Calu3 (cell line): Measurements from ENCODE around the gene LTB4R2. TPM values are rescaled to one million over a fixed set of nuclear protein-coding genes. Genes with fewer than 3 reads are reported as not detected.

Experiments used
- BruUV-seq: library from RNA; stranded (reverse); fragments of 400-500 nt; replicated peaks from 2 replicates; lab custom pipeline; 2021; lab: Mats Ljungman, UMichigan
- CTCF ChIA-PET: fragments of 300-600 bp; sonication (Branson Sonifier 250); formaldehyde crosslinking; loops from one replicate; lab custom pipeline; 2022; ENCODE audit warnings: antibody characterized with exemption; lab: Charles Lee
- DNase-seq: peaks from one replicate; pipeline ENCODE4 v3.0.0; 2022
- H3K27ac Mint-ChIP-seq: one replicate; pipeline ENCODE4 v1.8.0; 2022; ENCODE audit warnings: mixed read lengths; ENCODE audit not compliant: unreplicated experiment
- H3K27me3 Mint-ChIP-seq: one replicate; pipeline ENCODE4 v1.8.0; 2022; ENCODE audit warnings: mixed read lengths; ENCODE audit not compliant: unreplicated experiment
- H3K36me3 Mint-ChIP-seq: one replicate; pipeline ENCODE4 v1.8.0; 2022; ENCODE audit warnings: mild to moderate bottlenecking, moderate library complexity, mixed read lengths; ENCODE audit not compliant: insufficient read depth, unreplicated experiment
- H3K4me1 Mint-ChIP-seq: one replicate; pipeline ENCODE4 v1.8.0; 2022; ENCODE audit warnings: mild to moderate bottlenecking, low read depth, mixed read lengths; ENCODE audit not compliant: unreplicated experiment
- H3K4me3 Mint-ChIP-seq: one replicate; pipeline ENCODE4 v1.8.0; 2022; ENCODE audit warnings: mild to moderate bottlenecking, low read depth, moderate library complexity, mixed read lengths; ENCODE audit not compliant: unreplicated experiment
- H3K9me3 Mint-ChIP-seq: one replicate; pipeline ENCODE4 v1.8.0; 2022; ENCODE audit warnings: low read depth, mixed read lengths; ENCODE audit not compliant: unreplicated experiment
- CTCF ChIP-seq: fragments of 200-600 bp; IDR thresholded peaks from one replicate; pipeline ENCODE4 v1.8.0; 2022; ENCODE audit warnings: antibody characterized with exemption; ENCODE audit not compliant: unreplicated experiment
- intact Hi-C: fragments of 100-400 bp; cut with micrococcal nuclease; formaldehyde crosslinking; loops from one replicate; pipeline ENCODE4 v1.10.0; 2022; ENCODE audit not compliant: unreplicated experiment
- total RNA-seq: library from RNA; stranded (reverse); gene quantifications from 2 replicates; pipeline ENCODE4 v1.2.3, GENCODE V29; 2022

LTB4R2 gene
- total RNA-seq, 1 experiment from 2014 or later = 19.3 TPM

- intact Hi-C loops = no loop called here
- BruUV-seq = no TSS peak
- DNase-seq = no peak
- no peaks in the 10 kb centered on the region for H3K9me3 Mint-ChIP-seq
- no peak overlapping the region for H3K4me3 Mint-ChIP-seq
- H3K27me3 Mint-ChIP-seq = peaks cover 51% of the 10 kb centered on the region
- TF ChIP-seq CTCF = no peak
- H3K4me1 Mint-ChIP-seq = peaks cover 8% of the 10 kb centered on the region
- H3K36me3 Mint-ChIP-seq = peaks cover 27% of the 10 kb centered on the region
- CTCF ChIA-PET = interaction anchor here (1.0 to 1.5 kb wide), 2 partner anchors 9 to 115 kb away, joined by 3 to 4 read pairs; partner anchors contain the start of gene CIDEB
- H3K27ac Mint-ChIP-seq = no peak overlapping the region
These were observed 6.6 kb downstream of the LTB4R2 start for GRCh38 chr14:24316597-24316950.

GRCh38 chr14:24317141-24317928 lies 7.4 kb downstream of the LTB4R2 start:
- Mint-ChIP-seq H3K36me3 (peaks cover 22% of the 10 kb centered on the region), H3K27me3 (peaks cover 59% of the 10 kb centered on the region), H3K9me3 (no peaks in the 10 kb centered on the region), H3K27ac (peak overlapping the region; percentile 44), H3K4me3 (no peak overlapping the region), H3K4me1 (peaks cover 8% of the 10 kb centered on the region)
- intact Hi-C loops = no loop called here
- DNase-seq = no peak
- CTCF ChIA-PET = no interaction called here
- no TSS peak for BruUV-seq
- TF ChIP-seq CTCF = no peak

GRCh38 chr14:24321212-24321975 lies 11.5 kb downstream of the LTB4R2 start:
- CTCF ChIA-PET = no interaction called here
- BruUV-seq = no TSS peak
- Mint-ChIP-seq H3K9me3 (no peaks in the 10 kb centered on the region), H3K4me1 (no peaks in the 10 kb centered on the region), H3K27ac (no peak overlapping the region), H3K36me3 (peaks cover 7% of the 10 kb centered on the region), H3K27me3 (peaks cover 66% of the 10 kb centered on the region), H3K4me3 (no peak overlapping the region)
- no peak for TF ChIP-seq CTCF
- no peak for DNase-seq
- intact Hi-C loops = no loop called here

- no peak for DNase-seq
- H3K4me3 Mint-ChIP-seq = no peak overlapping the region
These were observed 12.7 kb downstream of the LTB4R2 start for GRCh38 chr14:24322672-24323071.

More at GRCh38 chr14:24322672-24323071, 12.7 kb downstream of the LTB4R2 start:
- no TSS peak for BruUV-seq
- Mint-ChIP-seq H3K9me3 (no peaks in the 10 kb centered on the region), H3K36me3 (peaks cover under 1% of the 10 kb centered on the region), H3K27ac (no peak overlapping the region), H3K4me1 (no peaks in the 10 kb centered on the region), H3K27me3 (peaks cover 54% of the 10 kb centered on the region)
- TF ChIP-seq CTCF = no peak
- CTCF ChIA-PET = interaction anchor here (1.5 kb wide), 1 partner anchor 15 kb away, joined by 4 read pairs; the partner anchor contains the start of gene CIDEB
- intact Hi-C loops = no loop called here
